Measurements from ENCODE around the gene HOXA6. TPM values are rescaled to one million over a fixed set of nuclear protein-coding genes. Genes with fewer than 3 reads are reported as not detected.

HOXA6 gene
- total RNA-seq, 1 experiment from 2014 or later, result 12.7 TPM

- H3K36me3 ChIP-seq (ENCODE audit: control insufficient read depth in 1 of 2, insufficient read depth in 2 of 2, low read length in 2 of 2), result no peaks in the 10 kb centered on the region
- H3K27me3 ChIP-seq (ENCODE audit: insufficient read depth, low read length), result no peaks in the 10 kb centered on the region
- ATAC-seq (no peak), DNase-seq (ENCODE audit: low read depth, low spot score) (no peak)
- POLR2A ChIA-PET, result interaction anchor here (0.6 to 2.0 kb wide), 5 partner anchors 11 to 1527 kb away, joined by 3 to 6 read pairs (median 5); partner anchors contain the start of gene HOXA7
- peak overlapping the region; percentile 89 for H3K9ac ChIP-seq (ENCODE audit: low read length)
- H3K27ac ChIP-seq (ENCODE audit: low read depth, low read length), result peak overlapping the region; percentile 91
- H3K9me3 ChIP-seq (ENCODE audit: control insufficient read depth in 1 of 2, insufficient read depth in 1 of 2, low read depth in 1 of 2, low read length in 2 of 2), result no peaks in the 10 kb centered on the region
- CTCF ChIA-PET, result interaction anchor here (1.3 to 6.6 kb wide), 2 partner anchors 11 to 487 kb away, joined by 3 to 32 read pairs; no protein-coding TSS in a partner anchor
- RAD21 ChIA-PET (ENCODE audit: low non-redundant PET in 1 of 2, low total read pairs in 2 of 2, uncharacterized antibody in 2 of 2, unreplicated experiment in 2 of 2), result no interaction called here
- H3K4me3 ChIP-seq (replicated peaks in 1 of 2; ENCODE audit: low read depth in 1 of 2, low read length in 2 of 2), result peak overlapping the region; percentile 77 to 84
- no peak overlapping the region for H2AFZ ChIP-seq (ENCODE audit: low read depth, low read length, poor library complexity, severe bottlenecking)
- TF ChIP-seq RAD21 (IDR thresholded peaks at IDR 0.05; ENCODE audit: low read depth) (no peak), CTCF (IDR thresholded peaks at IDR 0.05 in 2 of 3, conservative IDR thresholded peaks at IDR 0.05 in 1 of 3; ENCODE audit: borderline replicate concordance in 1 of 3, insufficient read depth in 1 of 3, low read depth in 2 of 3, low read length in 2 of 3) (peak in 1 of 3 experiments; percentile 14; a peak in 1 of 6 replicates), ZFX (IDR thresholded peaks at IDR 0.05) (peak; percentile 97)
- intact Hi-C loops (cut with micrococcal nuclease), result loop anchor here (10.0 kb wide), 1 partner anchor 1304 kb away; no protein-coding TSS in a partner anchor
- H3K4me1 ChIP-seq (ENCODE audit: control insufficient read depth in 1 of 2, insufficient read depth in 2 of 2, low read length in 2 of 2), result peaks cover 24 to 73% of the 10 kb centered on the region in 2 experiments
- H3K9me2 ChIP-seq (ENCODE audit: insufficient read depth), result no peaks in the 10 kb centered on the region
- H3K4me2 ChIP-seq (ENCODE audit: low read length), result peak overlapping the region; percentile 97
- H3K79me2 ChIP-seq (ENCODE audit: insufficient read depth, low read length), result peaks cover 99% of the 10 kb centered on the region
- BruUV-seq (replicated peaks), result TSS peak; percentile 32
- H4K20me1 ChIP-seq (ENCODE audit: insufficient read depth), result no peaks in the 10 kb centered on the region
Measured at GRCh38 chr7:27168265-27168947, 20.8 kb upstream of the HOXA6 start.

DNA sequence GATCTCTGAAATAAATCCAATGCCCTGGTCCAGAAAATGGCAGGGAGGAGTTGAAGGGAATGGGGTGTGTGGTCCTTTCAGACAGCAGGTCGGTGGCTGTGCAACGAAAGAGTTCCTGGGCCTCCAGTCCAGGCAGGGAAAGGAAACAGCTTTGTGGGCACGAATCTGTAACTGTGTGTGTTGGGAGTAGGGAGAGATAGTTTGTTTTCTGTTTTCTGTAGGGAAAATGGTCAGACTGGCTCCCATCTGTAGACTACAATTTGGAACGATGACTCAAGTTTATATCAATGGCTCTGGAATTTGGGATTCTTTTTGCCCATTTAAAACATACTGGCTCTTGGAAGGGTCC is 20.3 kb upstream of the HOXA6 start:
- H3K4me3 ChIP-seq (replicated peaks in 1 of 2; ENCODE audit: low read depth in 1 of 2, low read length in 2 of 2), result peak overlapping the region; percentile 77 to 84

More for the DNA sequence above, 20.3 kb upstream of the HOXA6 start:
- H3K4me2 ChIP-seq (ENCODE audit: low read length), result peak overlapping the region; percentile 97
- no peaks in the 10 kb centered on the region for H3K27me3 ChIP-seq (ENCODE audit: insufficient read depth, low read length)
- RAD21 ChIA-PET (ENCODE audit: low non-redundant PET in 1 of 2, low total read pairs in 2 of 2, uncharacterized antibody in 2 of 2, unreplicated experiment in 2 of 2), result no interaction called here
- intact Hi-C loops (cut with micrococcal nuclease), result loop anchor here (10.0 kb wide), 1 partner anchor 1303 kb away; no protein-coding TSS in a partner anchor
- no peak for DNase-seq (ENCODE audit: low read depth, low spot score)
- CTCF ChIA-PET, result interaction anchor here (6.6 kb wide), 1 partner anchor 12 kb away, joined by 32 read pairs; no protein-coding TSS in a partner anchor
- no peak overlapping the region for H2AFZ ChIP-seq (ENCODE audit: low read depth, low read length, poor library complexity, severe bottlenecking)
- peak overlapping the region; percentile 91 for H3K27ac ChIP-seq (ENCODE audit: low read depth, low read length)
- peak overlapping the region; percentile 89 for H3K9ac ChIP-seq (ENCODE audit: low read length)
- TF ChIP-seq JUND (IDR thresholded peaks at IDR 0.05), result no peak
- BruUV-seq (replicated peaks), result no TSS peak
- H3K4me1 ChIP-seq (ENCODE audit: control insufficient read depth in 1 of 2, insufficient read depth in 2 of 2, low read length in 2 of 2), result peaks cover 26 to 76% of the 10 kb centered on the region in 2 experiments
- ATAC-seq, result no peak
- no peaks in the 10 kb centered on the region for H3K9me2 ChIP-seq (ENCODE audit: insufficient read depth)
- no peaks in the 10 kb centered on the region for H3K9me3 ChIP-seq (ENCODE audit: control insufficient read depth in 1 of 2, insufficient read depth in 1 of 2, low read depth in 1 of 2, low read length in 2 of 2)
- no peaks in the 10 kb centered on the region for H4K20me1 ChIP-seq (ENCODE audit: insufficient read depth)
- H3K79me2 ChIP-seq (ENCODE audit: insufficient read depth, low read length), result peaks cover 99% of the 10 kb centered on the region
- POLR2A ChIA-PET, result interaction anchor here (1.4 to 1.5 kb wide), 2 partner anchors 11 to 16 kb away, joined by 5 read pairs; partner anchors contain the start of gene HOXA7
- H3K36me3 ChIP-seq (ENCODE audit: control insufficient read depth in 1 of 2, insufficient read depth in 2 of 2, low read length in 2 of 2), result peaks cover 0 to 4% of the 10 kb centered on the region in 2 experiments; a peak in 1 of 4 replicates

All from HCT116 (cell line).